Subcutaneous adipose tissue (tissue), 4 donors: ENCODE measurements around the gene LRRC10B. TPM values are rescaled to one million over a fixed set of nuclear protein-coding genes. Genes with fewer than 3 reads are reported as not detected.

ENCODE experiments used
- CTCF ChIP-seq: fragments of 450-650 bp; IDR thresholded peaks from one replicate; pipeline ENCODE4 v1.5.1; 2016; ENCODE audit warnings: low read depth, mild to moderate bottlenecking, control low read depth, antibody characterized with exemption, moderate library complexity
- total RNA-seq, 4 donors: library from RNA; depleted of rRNA; stranded (reverse); fragments of >200 nt; gene quantifications; one replicate each; pipeline ENCODE4 v1.1.0, GENCODE V29; 2016

Gene LRRC10B
- total RNA-seq, 4 donors from 2014 or later: 0.22 to 1.7 (median 1.6) TPM; not detected in 1

DNA sequence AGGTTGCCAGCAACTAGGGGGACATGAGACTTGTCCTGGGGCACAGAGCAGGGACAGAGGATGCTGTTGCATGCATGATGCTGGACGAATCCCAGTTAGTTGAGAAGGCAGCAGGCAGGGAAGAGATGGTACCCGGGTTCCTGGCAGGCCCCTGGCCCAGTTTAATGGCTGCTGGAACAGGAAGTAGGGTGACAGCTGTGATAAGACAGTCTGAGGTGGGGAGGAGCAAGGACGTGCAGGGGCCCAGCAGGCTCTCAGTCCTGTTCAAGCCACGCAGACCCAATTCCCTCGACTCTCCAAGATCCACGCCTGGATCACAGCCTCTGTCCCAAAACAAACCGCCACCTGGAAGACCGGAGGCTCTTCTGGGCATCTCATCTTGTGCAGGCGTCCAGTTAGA, 32.0 kb downstream of the LRRC10B start:
- no peak for TF ChIP-seq CTCF

GRCh38 chr11:61541598-61541997, 33.0 kb downstream of the LRRC10B start:
- TF ChIP-seq CTCF: no peak

DNA sequence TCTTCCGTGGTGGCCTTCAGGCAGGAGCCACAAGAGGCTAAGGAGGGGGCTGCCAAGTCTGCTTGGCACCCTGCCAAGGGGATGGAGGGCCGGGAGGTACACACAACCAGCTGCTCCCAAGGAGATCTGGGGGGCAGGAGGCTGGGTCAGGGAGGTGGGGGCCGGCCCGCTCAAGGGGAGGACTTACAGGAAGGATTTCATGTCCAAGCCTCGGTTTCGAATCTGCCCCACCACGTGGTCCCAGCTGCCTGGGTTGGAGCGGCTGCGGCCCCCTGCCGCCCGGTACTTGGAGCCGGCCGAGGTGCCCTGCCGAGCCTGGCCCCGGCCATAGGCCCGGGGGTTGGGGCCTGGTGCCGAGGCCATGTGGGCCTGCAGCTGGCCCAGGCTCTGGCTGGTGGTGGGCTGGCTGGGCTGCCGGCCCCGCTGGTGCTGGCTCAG, 33.5 kb downstream of the LRRC10B start:
- TF ChIP-seq CTCF: no peak

- no peak for TF ChIP-seq CTCF
Measured at GRCh38 chr11:61542705-61543104, 34.2 kb downstream of the LRRC10B start.

- TF ChIP-seq CTCF: no peak
Measured at GRCh38 chr11:61543606-61544306, 35.2 kb downstream of the LRRC10B start.

DNA sequence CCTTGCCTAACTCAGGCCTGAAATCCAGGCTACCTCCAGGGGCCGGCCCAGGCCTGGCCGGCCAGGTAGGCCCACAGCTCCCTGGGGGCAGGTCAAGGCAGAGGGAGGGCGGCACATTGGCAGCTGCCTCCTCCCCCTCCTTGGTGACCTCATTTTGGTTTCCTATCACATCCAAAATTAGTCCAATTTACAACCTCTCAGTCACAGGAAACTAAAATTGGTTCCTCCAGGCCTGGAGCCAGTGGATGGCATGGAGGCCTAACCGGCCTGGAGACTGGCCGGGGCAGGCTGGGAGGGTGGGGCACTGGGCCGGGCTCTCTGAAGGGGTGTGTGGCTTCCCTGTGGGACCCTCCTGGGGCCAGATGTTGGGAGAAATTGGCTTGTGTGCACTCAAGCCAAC, 35.9 kb downstream of the LRRC10B start:
- no peak for TF ChIP-seq CTCF

DNA sequence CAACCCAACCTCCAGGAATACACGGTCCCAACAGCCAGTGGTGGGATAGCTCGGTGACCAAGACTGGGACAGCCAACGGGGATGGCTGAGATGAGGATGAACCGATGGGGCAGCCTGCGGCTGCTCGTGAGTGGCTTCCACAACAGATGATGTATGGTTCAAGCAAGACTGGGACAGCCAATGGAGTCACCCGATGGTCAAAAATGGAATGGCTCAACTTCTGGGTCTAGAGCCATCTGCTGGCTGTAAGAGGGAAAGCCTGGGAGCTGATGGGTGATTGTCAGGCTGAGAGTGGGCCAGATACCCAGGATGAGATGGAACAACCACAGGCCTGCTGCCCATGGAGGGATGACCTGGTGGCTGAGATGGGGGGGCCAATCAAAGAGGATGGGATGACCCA, 36.8 kb downstream of the LRRC10B start:
- no peak for TF ChIP-seq CTCF
